Measurements from ENCODE around the gene PPM1A.

GRCh38 chr14:60214003-60214402 is 35.0 kb upstream of the PPM1A start:
- TF ChIP-seq, protein P1, sequence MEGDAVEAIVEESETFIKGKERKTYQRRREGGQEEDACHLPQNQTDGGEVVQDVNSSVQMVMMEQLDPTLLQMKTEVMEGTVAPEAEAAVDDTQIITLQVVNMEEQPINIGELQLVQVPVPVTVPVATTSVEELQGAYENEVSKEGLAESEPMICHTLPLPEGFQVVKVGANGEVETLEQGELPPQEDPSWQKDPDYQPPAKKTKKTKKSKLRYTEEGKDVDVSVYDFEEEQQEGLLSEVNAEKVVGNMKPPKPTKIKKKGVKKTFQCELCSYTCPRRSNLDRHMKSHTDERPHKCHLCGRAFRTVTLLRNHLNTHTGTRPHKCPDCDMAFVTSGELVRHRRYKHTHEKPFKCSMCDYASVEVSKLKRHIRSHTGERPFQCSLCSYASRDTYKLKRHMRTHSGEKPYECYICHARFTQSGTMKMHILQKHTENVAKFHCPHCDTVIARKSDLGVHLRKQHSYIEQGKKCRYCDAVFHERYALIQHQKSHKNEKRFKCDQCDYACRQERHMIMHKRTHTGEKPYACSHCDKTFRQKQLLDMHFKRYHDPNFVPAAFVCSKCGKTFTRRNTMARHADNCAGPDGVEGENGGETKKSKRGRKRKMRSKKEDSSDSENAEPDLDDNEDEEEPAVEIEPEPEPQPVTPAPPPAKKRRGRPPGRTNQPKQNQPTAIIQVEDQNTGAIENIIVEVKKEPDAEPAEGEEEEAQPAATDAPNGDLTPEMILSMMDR (IDR thresholded peaks at IDR 0.05; ENCODE audit: control extremely low read depth in 1 of 3, insufficient read depth in 1 of 3, low read depth in 1 of 3, low read length in 3 of 3) = no peak
- TF ChIP-seq, protein P2, sequence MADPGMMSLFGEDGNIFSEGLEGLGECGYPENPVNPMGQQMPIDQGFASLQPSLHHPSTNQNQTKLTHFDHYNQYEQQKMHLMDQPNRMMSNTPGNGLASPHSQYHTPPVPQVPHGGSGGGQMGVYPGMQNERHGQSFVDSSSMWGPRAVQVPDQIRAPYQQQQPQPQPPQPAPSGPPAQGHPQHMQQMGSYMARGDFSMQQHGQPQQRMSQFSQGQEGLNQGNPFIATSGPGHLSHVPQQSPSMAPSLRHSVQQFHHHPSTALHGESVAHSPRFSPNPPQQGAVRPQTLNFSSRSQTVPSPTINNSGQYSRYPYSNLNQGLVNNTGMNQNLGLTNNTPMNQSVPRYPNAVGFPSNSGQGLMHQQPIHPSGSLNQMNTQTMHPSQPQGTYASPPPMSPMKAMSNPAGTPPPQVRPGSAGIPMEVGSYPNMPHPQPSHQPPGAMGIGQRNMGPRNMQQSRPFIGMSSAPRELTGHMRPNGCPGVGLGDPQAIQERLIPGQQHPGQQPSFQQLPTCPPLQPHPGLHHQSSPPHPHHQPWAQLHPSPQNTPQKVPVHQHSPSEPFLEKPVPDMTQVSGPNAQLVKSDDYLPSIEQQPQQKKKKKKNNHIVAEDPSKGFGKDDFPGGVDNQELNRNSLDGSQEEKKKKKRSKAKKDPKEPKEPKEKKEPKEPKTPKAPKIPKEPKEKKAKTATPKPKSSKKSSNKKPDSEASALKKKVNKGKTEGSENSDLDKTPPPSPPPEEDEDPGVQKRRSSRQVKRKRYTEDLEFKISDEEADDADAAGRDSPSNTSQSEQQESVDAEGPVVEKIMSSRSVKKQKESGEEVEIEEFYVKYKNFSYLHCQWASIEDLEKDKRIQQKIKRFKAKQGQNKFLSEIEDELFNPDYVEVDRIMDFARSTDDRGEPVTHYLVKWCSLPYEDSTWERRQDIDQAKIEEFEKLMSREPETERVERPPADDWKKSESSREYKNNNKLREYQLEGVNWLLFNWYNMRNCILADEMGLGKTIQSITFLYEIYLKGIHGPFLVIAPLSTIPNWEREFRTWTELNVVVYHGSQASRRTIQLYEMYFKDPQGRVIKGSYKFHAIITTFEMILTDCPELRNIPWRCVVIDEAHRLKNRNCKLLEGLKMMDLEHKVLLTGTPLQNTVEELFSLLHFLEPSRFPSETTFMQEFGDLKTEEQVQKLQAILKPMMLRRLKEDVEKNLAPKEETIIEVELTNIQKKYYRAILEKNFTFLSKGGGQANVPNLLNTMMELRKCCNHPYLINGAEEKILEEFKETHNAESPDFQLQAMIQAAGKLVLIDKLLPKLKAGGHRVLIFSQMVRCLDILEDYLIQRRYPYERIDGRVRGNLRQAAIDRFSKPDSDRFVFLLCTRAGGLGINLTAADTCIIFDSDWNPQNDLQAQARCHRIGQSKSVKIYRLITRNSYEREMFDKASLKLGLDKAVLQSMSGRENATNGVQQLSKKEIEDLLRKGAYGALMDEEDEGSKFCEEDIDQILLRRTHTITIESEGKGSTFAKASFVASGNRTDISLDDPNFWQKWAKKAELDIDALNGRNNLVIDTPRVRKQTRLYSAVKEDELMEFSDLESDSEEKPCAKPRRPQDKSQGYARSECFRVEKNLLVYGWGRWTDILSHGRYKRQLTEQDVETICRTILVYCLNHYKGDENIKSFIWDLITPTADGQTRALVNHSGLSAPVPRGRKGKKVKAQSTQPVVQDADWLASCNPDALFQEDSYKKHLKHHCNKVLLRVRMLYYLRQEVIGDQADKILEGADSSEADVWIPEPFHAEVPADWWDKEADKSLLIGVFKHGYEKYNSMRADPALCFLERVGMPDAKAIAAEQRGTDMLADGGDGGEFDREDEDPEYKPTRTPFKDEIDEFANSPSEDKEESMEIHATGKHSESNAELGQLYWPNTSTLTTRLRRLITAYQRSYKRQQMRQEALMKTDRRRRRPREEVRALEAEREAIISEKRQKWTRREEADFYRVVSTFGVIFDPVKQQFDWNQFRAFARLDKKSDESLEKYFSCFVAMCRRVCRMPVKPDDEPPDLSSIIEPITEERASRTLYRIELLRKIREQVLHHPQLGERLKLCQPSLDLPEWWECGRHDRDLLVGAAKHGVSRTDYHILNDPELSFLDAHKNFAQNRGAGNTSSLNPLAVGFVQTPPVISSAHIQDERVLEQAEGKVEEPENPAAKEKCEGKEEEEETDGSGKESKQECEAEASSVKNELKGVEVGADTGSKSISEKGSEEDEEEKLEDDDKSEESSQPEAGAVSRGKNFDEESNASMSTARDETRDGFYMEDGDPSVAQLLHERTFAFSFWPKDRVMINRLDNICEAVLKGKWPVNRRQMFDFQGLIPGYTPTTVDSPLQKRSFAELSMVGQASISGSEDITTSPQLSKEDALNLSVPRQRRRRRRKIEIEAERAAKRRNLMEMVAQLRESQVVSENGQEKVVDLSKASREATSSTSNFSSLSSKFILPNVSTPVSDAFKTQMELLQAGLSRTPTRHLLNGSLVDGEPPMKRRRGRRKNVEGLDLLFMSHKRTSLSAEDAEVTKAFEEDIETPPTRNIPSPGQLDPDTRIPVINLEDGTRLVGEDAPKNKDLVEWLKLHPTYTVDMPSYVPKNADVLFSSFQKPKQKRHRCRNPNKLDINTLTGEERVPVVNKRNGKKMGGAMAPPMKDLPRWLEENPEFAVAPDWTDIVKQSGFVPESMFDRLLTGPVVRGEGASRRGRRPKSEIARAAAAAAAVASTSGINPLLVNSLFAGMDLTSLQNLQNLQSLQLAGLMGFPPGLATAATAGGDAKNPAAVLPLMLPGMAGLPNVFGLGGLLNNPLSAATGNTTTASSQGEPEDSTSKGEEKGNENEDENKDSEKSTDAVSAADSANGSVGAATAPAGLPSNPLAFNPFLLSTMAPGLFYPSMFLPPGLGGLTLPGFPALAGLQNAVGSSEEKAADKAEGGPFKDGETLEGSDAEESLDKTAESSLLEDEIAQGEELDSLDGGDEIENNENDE (IDR thresholded peaks at IDR 0.05; ENCODE audit: insufficient replicate concordance, low read length) = no peak
- TF ChIP-seq POLR2A (IDR thresholded peaks at IDR 0.05; ENCODE audit: control extremely low read depth in 1 of 2, low read depth in 2 of 2, low read length in 2 of 2) (no peak), EZH2 (IDR thresholded peaks at IDR 0.05; ENCODE audit: low read depth, low read length, severe bottlenecking) (no peak), POLR2AphosphoS5 (IDR thresholded peaks at IDR 0.05; ENCODE audit: low read depth, low read length) (no peak), RAD21 (IDR thresholded peaks at IDR 0.05 in 1 of 2, conservative IDR thresholded peaks at IDR 0.05 in 1 of 2; ENCODE audit: low read depth in 2 of 2, low read length in 2 of 2) (no peak), EGR1 (IDR thresholded peaks at IDR 0.05; ENCODE audit: borderline replicate concordance, low read depth, low read length) (no peak), SRF (IDR thresholded peaks at IDR 0.05; ENCODE audit: low read depth, low read length) (no peak), JUND (IDR thresholded peaks at IDR 0.05; ENCODE audit: low read length) (no peak), YY1 (IDR thresholded peaks at IDR 0.05; ENCODE audit: low read depth, low read length) (no peak), MAFK (IDR thresholded peaks at IDR 0.05; ENCODE audit: low read depth, low read length) (no peak), MAX (IDR thresholded peaks at IDR 0.05) (no peak)

Measured in H1 (cell line).